SK-N-MC (cell line): ENCODE results near the gene SPTBN2.

Source experiments
- EZH2 ChIP-seq: fragments of 200-600 bp; sonication (generic); IDR thresholded peaks from one replicate; pipeline ENCODE4 v1.6.1; 2017; ENCODE audit warnings: antibody characterized with exemption
- FOXP2 ChIP-seq: optimal IDR thresholded peaks from 2 replicates; pipeline ENCODE3; 2011; ENCODE audit warnings: mild to moderate bottlenecking, moderate library complexity; ENCODE audit not compliant: insufficient read depth; ENCODE audit errors: extremely low read length, control extremely low read depth
- POLR2AphosphoS5 ChIP-seq: IDR thresholded peaks from 2 replicates; pipeline ENCODE4 v1.6.1; 2012; ENCODE audit warnings: mild to moderate bottlenecking, low read depth, low read length, borderline replicate concordance

DNA sequence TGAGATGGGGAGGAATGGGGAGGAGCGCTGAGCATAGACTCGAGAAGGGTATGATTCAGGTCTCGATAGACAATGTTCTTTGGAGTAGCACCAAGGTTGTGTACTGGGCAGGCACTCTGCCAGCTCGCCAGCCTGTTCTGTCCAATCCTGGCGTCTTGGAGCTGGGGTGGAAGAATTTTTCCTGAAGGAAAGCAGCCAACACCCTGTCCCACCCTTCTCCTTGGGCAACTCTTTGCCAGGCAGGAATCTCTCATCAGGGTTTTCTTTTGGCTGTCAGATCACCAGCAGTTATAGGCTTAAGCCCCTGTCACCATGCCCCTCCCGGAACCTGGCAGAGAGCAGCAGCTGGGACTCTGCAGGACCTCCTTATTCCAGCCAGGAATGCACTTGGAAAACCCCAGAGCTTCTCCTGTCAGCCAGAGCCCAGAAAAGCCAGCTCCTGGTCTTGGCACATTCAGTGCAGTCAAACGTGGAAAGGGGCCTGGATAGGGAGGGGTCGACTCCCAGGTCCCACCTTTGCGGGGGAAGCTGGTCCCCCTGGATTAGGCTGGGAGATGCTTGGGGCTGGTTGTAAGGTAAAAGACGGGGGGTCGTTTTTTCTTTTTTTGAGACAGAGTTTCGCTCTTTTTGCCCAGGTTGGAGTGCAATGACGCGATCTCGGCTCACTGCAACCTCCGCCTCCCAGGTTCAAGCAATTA, 14.4 kb upstream of the SPTBN2 start:
- TF ChIP-seq POLR2AphosphoS5 (no peak), EZH2 (no peak), FOXP2 (no peak)
